Trophoblast cell (in vitro differentiated cells and primary cell): ENCODE data around the gene TM9SF1.

Experiments
- DNase-seq, 2 donors: peaks; one replicate each; pipeline ENCODE4 v3.0.0-alpha.2; 2016
- H2AFZ ChIP-seq: 2 replicates; pipeline ENCODE4 v1.6.1; 2013; ENCODE audit warnings: low read length, moderate library complexity, mild to moderate bottlenecking; ENCODE audit not compliant: insufficient read depth, poor library complexity
- H2AK5ac ChIP-seq: 2 replicates; pipeline ENCODE4 v1.6.1; 2013; ENCODE audit warnings: mild to moderate bottlenecking, low read length
- H2BK120ac ChIP-seq: 2 replicates; pipeline ENCODE4 v1.6.1; 2013; ENCODE audit warnings: low read length, mild to moderate bottlenecking, moderate library complexity; ENCODE audit not compliant: insufficient read depth, poor library complexity
- H2BK12ac ChIP-seq: 2 replicates; pipeline ENCODE4 v1.6.1; 2013; ENCODE audit warnings: mild to moderate bottlenecking, low read length, moderate library complexity
- H2BK5ac ChIP-seq: 2 replicates; pipeline ENCODE4 v1.6.1; 2013; ENCODE audit warnings: low read length, low read depth, moderate library complexity, mild to moderate bottlenecking; ENCODE audit not compliant: poor library complexity
- H3K14ac ChIP-seq: 2 replicates; pipeline ENCODE4 v1.6.1; 2013; ENCODE audit warnings: mild to moderate bottlenecking, low read length
- H3K18ac ChIP-seq: 2 replicates; pipeline ENCODE4 v1.6.1; 2013; ENCODE audit warnings: mild to moderate bottlenecking, low read length
- H3K23ac ChIP-seq: 2 replicates; pipeline ENCODE4 v1.6.1; 2013; ENCODE audit warnings: low read length
- H3K27ac ChIP-seq: 2 replicates; pipeline ENCODE4 v1.5.1; 2013; ENCODE audit warnings: low read depth, mild to moderate bottlenecking, inconsistent platforms, low read length, moderate library complexity
- H3K27me3 ChIP-seq: 2 replicates; pipeline ENCODE4 v1.6.1; 2013; ENCODE audit warnings: inconsistent platforms, mild to moderate bottlenecking, low read length, moderate library complexity; ENCODE audit not compliant: insufficient read depth
- H3K36me3 ChIP-seq, 2 experiments: 1 replicate in 1 of 2; 2 replicates in 1 of 2; pipeline ENCODE4 v1.6.1; 2013; ENCODE audit warnings: low read length in 2 of 2, mild to moderate bottlenecking in 2 of 2, moderate library complexity in 1 of 2; ENCODE audit not compliant: insufficient read depth in 2 of 2, control insufficient read depth in 1 of 2
- H3K4ac ChIP-seq: 2 replicates; pipeline ENCODE4 v1.6.1; 2013; ENCODE audit warnings: low read depth, mild to moderate bottlenecking, low read length, moderate library complexity
- H3K4me1 ChIP-seq, 2 experiments: 1 replicate in 1 of 2; 2 replicates in 1 of 2; pipeline ENCODE4 v1.6.1; 2013; ENCODE audit warnings: low read length in 2 of 2, mild to moderate bottlenecking in 2 of 2, moderate library complexity in 1 of 2; ENCODE audit not compliant: insufficient read depth in 2 of 2, control insufficient read depth in 1 of 2
- H3K4me2 ChIP-seq: 2 replicates; pipeline ENCODE4 v1.6.1; 2013; ENCODE audit warnings: inconsistent platforms, mild to moderate bottlenecking, low read length, moderate library complexity
- H3K4me3 ChIP-seq: 2 replicates; pipeline ENCODE4 v1.5.1; 2013; ENCODE audit warnings: mild to moderate bottlenecking, low read depth, low read length, inconsistent platforms
- H3K79me1 ChIP-seq: one replicate; pipeline ENCODE4 v1.6.1; 2013; ENCODE audit warnings: low read length
- H3K79me2 ChIP-seq: 2 replicates; pipeline ENCODE4 v1.6.1; 2013; ENCODE audit warnings: low read length, mild to moderate bottlenecking; ENCODE audit not compliant: control insufficient read depth, insufficient read depth, poor library complexity
- H3K9ac ChIP-seq: 2 replicates; pipeline ENCODE4 v1.6.1; 2013; ENCODE audit warnings: mild to moderate bottlenecking, low read length
- H3K9me3 ChIP-seq: 2 replicates; pipeline ENCODE4 v1.6.1; 2013; ENCODE audit warnings: low read depth, mild to moderate bottlenecking, control low read depth, inconsistent platforms, low read length; ENCODE audit not compliant: insufficient read depth
- H4K12ac ChIP-seq: 2 replicates; pipeline ENCODE4 v1.6.1; 2013; ENCODE audit warnings: low read depth, mild to moderate bottlenecking, low read length, moderate library complexity
- H4K8ac ChIP-seq: 2 replicates; pipeline ENCODE4 v1.6.1; 2013; ENCODE audit warnings: low read depth, mild to moderate bottlenecking, low read length, moderate library complexity
- H4K91ac ChIP-seq: one replicate; pipeline ENCODE4 v1.6.1; 2013; ENCODE audit warnings: low read depth, mild to moderate bottlenecking, low read length, moderate library complexity
- WGBS: extraction: QIAGEN DNeasy Blood & Tissue Kit; methylation state at CpG from one replicate; pipeline ENCODE4 v1.1.7; 2013; ENCODE audit warnings: missing lambda C conversion rate; ENCODE audit not compliant: insufficient read length, insufficient coverage; ENCODE audit errors: extremely low coverage; 5-methylcytosine and 5-hydroxymethylcytosine counted together

The TM9SF1 gene

DNA sequence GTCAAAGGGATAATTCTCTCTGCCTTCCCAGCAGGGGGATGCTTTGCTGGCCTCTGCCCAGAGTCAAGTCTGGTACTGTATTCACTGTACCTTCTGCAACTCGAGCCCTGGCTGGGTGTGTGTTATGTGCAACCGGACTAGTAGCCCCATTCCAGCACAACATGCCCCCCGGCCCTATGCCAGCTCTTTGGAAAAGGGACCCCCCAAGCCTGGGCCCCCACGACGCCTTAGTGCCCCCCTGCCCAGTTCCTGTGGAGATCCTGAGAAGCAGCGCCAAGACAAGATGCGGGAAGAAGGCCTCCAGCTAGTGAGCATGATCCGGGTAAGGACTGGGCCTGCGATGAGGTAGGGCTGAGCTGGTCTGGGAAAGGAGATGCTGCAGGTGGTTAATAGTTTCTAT is 44.7 kb downstream of the TM9SF1 start:
- H4K8ac ChIP-seq, result no peak overlapping the region
- H3K36me3 ChIP-seq, result peaks cover 37 to 46% of the 10 kb centered on the region in 2 experiments
- H2BK12ac ChIP-seq, result no peak overlapping the region
- no peak overlapping the region for H2BK5ac ChIP-seq
- H2BK120ac ChIP-seq, result no peak overlapping the region
- no peak overlapping the region for H3K4ac ChIP-seq
- H3K14ac ChIP-seq, result no peak overlapping the region
- H4K91ac ChIP-seq, result no peak overlapping the region
- no peak overlapping the region for H4K12ac ChIP-seq
- no peak overlapping the region for H2AFZ ChIP-seq
- H3K27ac ChIP-seq, result no peak overlapping the region
- no CpG with 5 or more reads among the region's 9 CpGs for WGBS
- no peak overlapping the region for H2AK5ac ChIP-seq
- peaks cover 13% of the 10 kb centered on the region for H3K79me1 ChIP-seq
- no peak overlapping the region for H3K4me2 ChIP-seq
- DNase-seq, result no peak
- no peak overlapping the region for H3K4me3 ChIP-seq
- no peak overlapping the region for H3K23ac ChIP-seq
- H3K9ac ChIP-seq, result no peak overlapping the region
- peaks cover 14% of the 10 kb centered on the region for H3K79me2 ChIP-seq
- H3K4me1 ChIP-seq, result peaks cover 10 to 13% of the 10 kb centered on the region in 2 experiments
- H3K18ac ChIP-seq, result no peak overlapping the region
- H3K9me3 ChIP-seq, result peaks cover 3% of the 10 kb centered on the region
- no peaks in the 10 kb centered on the region for H3K27me3 ChIP-seq

DNA sequence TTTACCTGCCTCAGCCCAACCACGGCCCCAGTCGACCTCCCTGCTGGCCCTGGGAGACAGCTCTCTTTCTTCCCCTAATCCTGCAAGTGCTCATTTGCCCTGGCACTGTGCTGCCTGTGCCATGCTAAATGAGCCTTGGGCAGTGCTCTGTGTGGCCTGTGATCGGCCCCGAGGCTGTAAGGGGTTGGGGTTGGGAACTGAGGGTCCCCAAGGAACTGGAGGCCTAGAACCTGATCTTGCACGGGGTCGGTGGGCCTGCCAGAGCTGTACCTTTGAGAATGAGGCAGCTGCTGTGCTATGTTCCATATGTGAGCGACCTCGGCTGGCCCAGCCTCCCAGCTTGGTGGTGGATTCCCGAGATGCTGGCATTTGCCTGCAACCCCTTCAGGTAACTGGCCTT is 45.2 kb downstream of the TM9SF1 start:
- no peak overlapping the region for H4K91ac ChIP-seq
- no peak overlapping the region for H3K18ac ChIP-seq
- no peak overlapping the region for H3K14ac ChIP-seq
- no peak overlapping the region for H3K9ac ChIP-seq
- no peak overlapping the region for H2AFZ ChIP-seq
- no peak overlapping the region for H4K8ac ChIP-seq
- H4K12ac ChIP-seq, result no peak overlapping the region
- H3K79me1 ChIP-seq, result peaks cover 13% of the 10 kb centered on the region
- H3K36me3 ChIP-seq, result peaks cover 32 to 41% of the 10 kb centered on the region in 2 experiments
- H2BK12ac ChIP-seq, result no peak overlapping the region
- no peak overlapping the region for H3K4me2 ChIP-seq
- H3K27ac ChIP-seq, result no peak overlapping the region
- no peak overlapping the region for H2AK5ac ChIP-seq
- no CpG with 5 or more reads among the region's 9 CpGs for WGBS
- H3K27me3 ChIP-seq, result no peaks in the 10 kb centered on the region
- peaks cover 14% of the 10 kb centered on the region for H3K79me2 ChIP-seq
- H3K4me1 ChIP-seq, result peaks cover 10 to 16% of the 10 kb centered on the region in 2 experiments
- H3K23ac ChIP-seq, result no peak overlapping the region
- no peak overlapping the region for H2BK120ac ChIP-seq
- peaks cover 3% of the 10 kb centered on the region for H3K9me3 ChIP-seq
- no peak for DNase-seq
- no peak overlapping the region for H2BK5ac ChIP-seq
- H3K4me3 ChIP-seq, result no peak overlapping the region
- peak overlapping the region; percentile 12 for H3K4ac ChIP-seq

DNA sequence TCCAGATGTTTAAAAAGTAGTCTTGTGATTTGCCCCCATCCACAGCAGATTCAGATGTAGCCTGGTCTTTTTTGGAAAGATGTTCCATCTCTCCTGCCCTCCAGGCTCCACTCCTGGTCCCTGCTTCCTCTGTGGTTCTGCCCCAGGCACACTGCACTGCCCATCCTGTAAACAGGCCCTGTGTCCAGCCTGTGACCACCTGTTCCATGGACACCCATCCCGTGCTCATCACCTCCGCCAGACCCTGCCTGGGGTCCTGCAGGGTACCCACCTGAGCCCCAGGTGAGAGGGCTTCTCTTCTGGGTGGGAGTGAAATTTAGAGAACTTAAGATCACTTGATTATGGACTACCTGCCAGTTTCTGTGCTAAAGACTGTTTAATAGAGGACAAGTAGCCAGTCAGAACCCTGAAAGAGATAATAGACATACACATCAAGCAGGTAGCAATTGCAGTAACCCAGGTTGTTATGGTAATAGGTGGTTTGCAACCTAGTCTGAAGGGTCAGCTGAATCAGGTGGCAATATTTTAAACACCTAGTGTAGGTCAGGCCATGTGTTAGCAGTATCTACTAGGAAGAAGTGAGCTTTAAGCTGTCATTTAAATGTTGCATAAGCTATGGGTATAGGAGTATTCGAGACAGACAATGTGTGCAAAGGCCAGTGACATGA is 45.8 kb downstream of the TM9SF1 start:
- peaks cover 13% of the 10 kb centered on the region for H3K79me1 ChIP-seq
- H3K14ac ChIP-seq, result no peak overlapping the region
- no CpG with 5 or more reads among the region's 3 CpGs for WGBS
- H3K23ac ChIP-seq, result no peak overlapping the region
- H3K9ac ChIP-seq, result no peak overlapping the region
- no peak overlapping the region for H4K91ac ChIP-seq
- H2BK5ac ChIP-seq, result no peak overlapping the region
- DNase-seq, result no peak
- no peaks in the 10 kb centered on the region for H3K27me3 ChIP-seq
- no peak overlapping the region for H2BK12ac ChIP-seq
- H4K12ac ChIP-seq, result no peak overlapping the region
- H3K36me3 ChIP-seq, result peaks cover 28 to 36% of the 10 kb centered on the region in 2 experiments
- H2AFZ ChIP-seq, result no peak overlapping the region
- H3K4ac ChIP-seq, result no peak overlapping the region
- H3K4me1 ChIP-seq, result peaks cover 10 to 16% of the 10 kb centered on the region in 2 experiments
- H3K27ac ChIP-seq, result no peak overlapping the region
- no peak overlapping the region for H3K4me2 ChIP-seq
- H3K79me2 ChIP-seq, result peaks cover 14% of the 10 kb centered on the region
- no peak overlapping the region for H4K8ac ChIP-seq
- H3K4me3 ChIP-seq, result no peak overlapping the region
- H3K9me3 ChIP-seq, result peaks cover 3% of the 10 kb centered on the region
- H3K18ac ChIP-seq, result no peak overlapping the region
- H2AK5ac ChIP-seq, result no peak overlapping the region
- H2BK120ac ChIP-seq, result no peak overlapping the region

DNA sequence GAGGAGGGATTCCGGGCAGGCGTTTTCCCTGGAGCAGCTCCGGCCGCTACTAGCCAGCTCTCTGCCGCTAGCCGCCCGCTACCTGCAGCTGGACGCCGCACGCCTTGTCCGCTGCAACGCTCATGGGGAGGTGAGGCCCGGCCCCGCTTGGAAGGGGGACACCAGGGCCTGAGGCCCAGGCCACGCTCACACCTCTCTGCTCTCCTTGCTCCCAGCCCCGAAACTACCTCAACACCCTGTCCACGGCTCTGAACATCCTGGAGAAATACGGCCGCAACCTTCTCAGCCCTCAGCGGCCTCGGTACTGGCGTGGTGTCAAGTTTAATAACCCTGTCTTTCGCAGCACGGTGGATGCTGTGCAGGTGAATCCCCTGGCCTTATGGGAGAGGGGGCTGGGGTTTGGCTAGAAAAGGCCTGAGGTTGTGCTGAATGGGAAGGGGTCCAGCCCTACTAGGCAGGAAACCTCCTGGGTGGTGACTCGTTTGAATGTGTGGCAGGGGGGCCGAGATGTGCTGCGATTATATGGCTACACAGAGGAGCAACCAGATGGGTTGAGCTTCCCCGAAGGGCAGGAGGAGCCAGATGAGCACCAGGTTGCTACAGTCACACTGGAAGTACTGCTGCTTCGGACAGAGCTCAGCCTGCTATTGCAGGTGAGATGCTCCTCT is 47.3 kb downstream of the TM9SF1 start:
- H2AK5ac ChIP-seq, result peak overlapping the region; percentile 14
- H3K79me2 ChIP-seq, result peaks cover 14% of the 10 kb centered on the region
- H2BK120ac ChIP-seq, result no peak overlapping the region
- H3K4ac ChIP-seq, result peak overlapping the region; percentile 93
- H3K79me1 ChIP-seq, result peaks cover 13% of the 10 kb centered on the region
- H3K18ac ChIP-seq, result peak overlapping the region; percentile 21
- peak overlapping the region; percentile 90 for H3K4me3 ChIP-seq
- WGBS, result no CpG with 5 or more reads among the region's 29 CpGs
- H4K8ac ChIP-seq, result peak overlapping the region; percentile 32
- peak overlapping the region; percentile 98 for H3K4me2 ChIP-seq
- H3K9me3 ChIP-seq, result peaks cover 3% of the 10 kb centered on the region
- H3K14ac ChIP-seq, result peak overlapping the region; percentile 75
- peak overlapping the region; percentile 70 for H2AFZ ChIP-seq
- peak overlapping the region; percentile 20 for H2BK5ac ChIP-seq
- peak overlapping the region; percentile 67 for H4K91ac ChIP-seq
- no peak overlapping the region for H3K23ac ChIP-seq
- no peak for DNase-seq
- peak overlapping the region; percentile 97 for H3K9ac ChIP-seq
- H3K36me3 ChIP-seq, result peaks cover 30 to 38% of the 10 kb centered on the region in 2 experiments
- H4K12ac ChIP-seq, result peak overlapping the region; percentile 45
- H3K4me1 ChIP-seq, result peaks cover 10 to 16% of the 10 kb centered on the region in 2 experiments
- H3K27ac ChIP-seq, result no peak overlapping the region
- no peak overlapping the region for H2BK12ac ChIP-seq
- no peaks in the 10 kb centered on the region for H3K27me3 ChIP-seq
